BJ (cell line): ENCODE results near the gene BBS4. TPM values are rescaled to one million over a fixed set of nuclear protein-coding genes. Genes with fewer than 3 reads are reported as not detected.
"Not testable (repeated sequence)": the region's sequence is repeated elsewhere in the genome, so short reads cannot be mapped to it uniquely, and the experiment has no call there.

Experiments
- CTCF ChIA-PET: fragments of 350-600 bp; formaldehyde crosslinking; extraction: SDS; loops from one replicate; lab custom pipeline; 2021; ENCODE audit warnings: antibody characterized with exemption, inconsistent platforms; lab: Yijun Ruan, JAX
- POLR2A ChIA-PET: fragments of 300-600 bp; sonication (Branson Sonifier 250); formaldehyde crosslinking; extraction: SDS; loops from one replicate; lab custom pipeline; 2021; ENCODE audit warnings: antibody characterized with exemption; lab: Charles Lee
- DNase-seq: peaks from one replicate; pipeline ENCODE4 v3.0.0-alpha.2; 2011; ENCODE audit warnings: low read depth
- H3K27me3 ChIP-seq: 2 replicates; pipeline ENCODE4 v1.6.0; 2011; ENCODE audit warnings: low read length; ENCODE audit not compliant: control insufficient read depth, insufficient read depth
- H3K36me3 ChIP-seq: 2 replicates; pipeline ENCODE4 v1.5.1; 2011; ENCODE audit warnings: low read length; ENCODE audit not compliant: control insufficient read depth, insufficient read depth
- H3K4me3 ChIP-seq: 2 replicates; pipeline ENCODE4 v1.5.1; 2011; ENCODE audit warnings: low read depth, mild to moderate bottlenecking, control low read depth, low read length
- polyA plus RNA-seq: library from polyadenylated mRNA; depleted of rRNA; stranded (reverse); fragments of >200 nt; gene quantifications from 2 replicates; pipeline ENCODE4 v1.2.3, GENCODE V29; 2011
- TF ChIP-seq, protein P1 (sequence below): IDR thresholded peaks from 2 replicates; pipeline ENCODE4 v1.5.1; 2011; ENCODE audit warnings: low read depth, mild to moderate bottlenecking, control low read depth, inconsistent platforms, low read length, moderate library complexity; ENCODE audit not compliant: insufficient read depth

The BBS4 gene
- polyA plus RNA-seq, 1 experiment, result 22.2 TPM

DNA sequence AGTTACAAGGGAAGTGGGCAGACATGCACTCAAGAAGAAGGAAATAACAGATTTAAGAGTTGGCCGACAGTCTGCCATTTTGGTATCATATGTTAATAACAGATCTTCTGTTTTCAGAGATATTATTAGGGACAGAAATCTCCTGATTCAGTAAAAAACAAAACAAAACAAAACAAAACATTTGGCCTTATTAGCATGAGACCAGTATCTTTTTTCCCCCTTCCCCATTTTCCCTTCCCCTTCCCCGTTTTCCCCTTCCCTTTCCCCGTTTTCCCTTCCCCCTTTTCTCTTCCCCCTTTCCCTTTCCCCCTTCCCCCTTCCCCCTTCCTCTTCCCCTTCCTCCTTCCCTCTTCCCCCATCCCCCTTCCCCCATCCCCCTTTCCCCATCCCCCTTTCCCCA is 39.4 kb downstream of the BBS4 start:
- no peak for DNase-seq
- H3K36me3 ChIP-seq, result no peaks in the 10 kb centered on the region; the same call in none of the 2 replicates
- TF ChIP-seq, protein P1, sequence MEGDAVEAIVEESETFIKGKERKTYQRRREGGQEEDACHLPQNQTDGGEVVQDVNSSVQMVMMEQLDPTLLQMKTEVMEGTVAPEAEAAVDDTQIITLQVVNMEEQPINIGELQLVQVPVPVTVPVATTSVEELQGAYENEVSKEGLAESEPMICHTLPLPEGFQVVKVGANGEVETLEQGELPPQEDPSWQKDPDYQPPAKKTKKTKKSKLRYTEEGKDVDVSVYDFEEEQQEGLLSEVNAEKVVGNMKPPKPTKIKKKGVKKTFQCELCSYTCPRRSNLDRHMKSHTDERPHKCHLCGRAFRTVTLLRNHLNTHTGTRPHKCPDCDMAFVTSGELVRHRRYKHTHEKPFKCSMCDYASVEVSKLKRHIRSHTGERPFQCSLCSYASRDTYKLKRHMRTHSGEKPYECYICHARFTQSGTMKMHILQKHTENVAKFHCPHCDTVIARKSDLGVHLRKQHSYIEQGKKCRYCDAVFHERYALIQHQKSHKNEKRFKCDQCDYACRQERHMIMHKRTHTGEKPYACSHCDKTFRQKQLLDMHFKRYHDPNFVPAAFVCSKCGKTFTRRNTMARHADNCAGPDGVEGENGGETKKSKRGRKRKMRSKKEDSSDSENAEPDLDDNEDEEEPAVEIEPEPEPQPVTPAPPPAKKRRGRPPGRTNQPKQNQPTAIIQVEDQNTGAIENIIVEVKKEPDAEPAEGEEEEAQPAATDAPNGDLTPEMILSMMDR, result no peak
- H3K27me3 ChIP-seq, result no peaks in the 10 kb centered on the region
- H3K4me3 ChIP-seq, result no peak overlapping the region
- POLR2A ChIA-PET, result no interaction called here
- CTCF ChIA-PET, result interaction anchor here (1.3 to 4.1 kb wide), 2 partner anchors 10 to 357 kb away, joined by 3 to 39 read pairs; no protein-coding TSS in a partner anchor

DNA sequence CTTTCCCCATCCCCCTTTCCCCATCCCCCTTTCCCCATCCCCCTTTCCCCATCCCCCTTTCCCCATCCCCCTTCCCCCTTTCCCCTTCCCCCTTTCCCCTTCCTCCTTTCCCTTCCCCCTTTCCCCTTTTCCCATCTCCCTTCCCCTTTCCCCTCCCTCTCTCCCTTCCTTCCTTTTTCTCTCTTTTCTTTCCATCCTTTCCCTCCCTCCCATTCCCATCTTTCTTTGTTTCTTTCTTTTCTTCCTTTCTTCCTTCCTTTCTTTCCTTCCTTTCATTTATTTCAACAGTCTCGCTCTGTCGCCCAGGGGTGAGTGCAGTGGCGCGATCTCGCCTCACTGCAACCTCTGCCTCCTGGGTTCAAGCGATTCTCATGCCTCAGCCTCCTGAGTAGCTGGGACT is 39.8 kb downstream of the BBS4 start:
- H3K4me3 ChIP-seq, H3K27me3 ChIP-seq, DNase-seq, POLR2A ChIA-PET, H3K36me3 ChIP-seq: not testable (repeated sequence)
- CTCF ChIA-PET, result interaction anchor here (0.8 kb wide), 1 partner anchor 19 kb away, joined by 3 read pairs; no protein-coding TSS in a partner anchor

DNA sequence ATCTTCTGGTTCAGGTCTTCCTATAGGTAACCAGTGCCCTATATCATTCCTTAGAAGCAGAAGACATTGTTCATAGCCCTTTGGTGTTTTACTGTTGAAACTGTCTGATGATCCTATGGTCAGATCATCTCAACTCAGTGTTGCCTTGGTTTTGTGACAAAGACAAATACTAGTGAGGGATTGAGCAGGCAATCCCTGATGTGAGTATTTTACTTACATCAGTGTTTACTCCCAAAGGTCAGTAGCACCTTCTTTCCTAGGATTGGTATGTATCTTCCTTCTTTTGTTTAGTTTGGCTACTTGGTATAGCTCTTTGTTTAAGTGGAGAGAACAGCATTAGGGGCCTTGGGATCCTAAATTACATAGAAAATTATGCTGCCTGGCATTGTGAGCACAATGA is 41.1 kb downstream of the BBS4 start:
- Histone ChIP-seq H3K36me3 (peaks cover 2% of the 10 kb centered on the region), H3K4me3 (no peak overlapping the region), H3K27me3 (no peaks in the 10 kb centered on the region)
- DNase-seq, result no peak
- CTCF ChIA-PET, result interaction anchor here (0.6 kb wide), 1 partner anchor 1321 kb away, joined by 3 read pairs; no protein-coding TSS in a partner anchor
- POLR2A ChIA-PET, result no interaction called here
- TF ChIP-seq, protein P1, result no peak

DNA sequence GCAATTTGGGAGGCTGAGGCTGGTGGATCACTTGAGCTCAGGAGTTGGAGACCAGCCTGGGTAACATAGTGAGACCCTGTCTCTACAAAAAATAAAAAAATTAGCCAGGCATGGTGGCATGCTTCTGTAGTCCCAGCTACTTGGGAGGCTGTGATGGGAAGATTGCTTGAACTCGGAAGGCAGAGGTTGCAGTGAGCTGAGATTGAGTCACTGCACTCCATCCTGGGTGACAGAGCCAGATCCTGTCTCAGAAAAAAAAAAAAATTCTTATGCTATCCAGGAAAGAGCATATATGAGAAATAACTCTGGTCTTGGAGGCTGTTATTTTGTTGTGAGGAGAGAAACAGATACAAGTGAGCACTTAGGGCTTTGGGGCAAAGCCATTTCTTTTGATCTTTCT is 42.2 kb downstream of the BBS4 start:
- H3K4me3 ChIP-seq, H3K27me3 ChIP-seq, DNase-seq, POLR2A ChIA-PET, H3K36me3 ChIP-seq: not testable (repeated sequence)
- CTCF ChIA-PET, result interaction anchor here (0.6 kb wide), 1 partner anchor 418 kb away, joined by 3 read pairs; no protein-coding TSS in a partner anchor

DNA sequence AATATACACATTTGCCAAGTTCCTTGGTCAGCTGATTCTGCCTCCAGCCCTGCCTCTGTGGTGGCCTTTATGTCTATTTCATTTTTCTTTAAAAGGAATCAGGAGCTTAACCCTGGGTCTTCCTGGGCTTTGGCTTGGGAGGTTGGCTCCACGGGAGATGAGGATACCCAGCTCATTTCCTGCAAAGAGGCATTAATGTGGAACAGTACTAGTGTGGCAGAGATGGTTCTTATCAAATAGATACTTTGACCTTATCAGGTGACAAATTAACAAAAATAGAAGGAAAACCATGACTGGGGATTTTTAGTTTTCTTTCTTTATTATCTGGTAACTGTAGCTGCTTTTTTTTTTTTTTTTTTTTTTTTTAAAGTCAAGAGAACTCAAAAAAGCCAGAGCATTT is 42.8 kb downstream of the BBS4 start:
- Histone ChIP-seq H3K27me3 (no peaks in the 10 kb centered on the region), H3K4me3 (no peak overlapping the region), H3K36me3 (peaks cover 2% of the 10 kb centered on the region)
- no peak for DNase-seq
- POLR2A ChIA-PET, result no interaction called here
- CTCF ChIA-PET, result interaction anchor here (0.6 kb wide), 1 partner anchor 419 kb away, joined by 3 read pairs; no protein-coding TSS in a partner anchor
- TF ChIP-seq, protein P1, result no peak

DNA sequence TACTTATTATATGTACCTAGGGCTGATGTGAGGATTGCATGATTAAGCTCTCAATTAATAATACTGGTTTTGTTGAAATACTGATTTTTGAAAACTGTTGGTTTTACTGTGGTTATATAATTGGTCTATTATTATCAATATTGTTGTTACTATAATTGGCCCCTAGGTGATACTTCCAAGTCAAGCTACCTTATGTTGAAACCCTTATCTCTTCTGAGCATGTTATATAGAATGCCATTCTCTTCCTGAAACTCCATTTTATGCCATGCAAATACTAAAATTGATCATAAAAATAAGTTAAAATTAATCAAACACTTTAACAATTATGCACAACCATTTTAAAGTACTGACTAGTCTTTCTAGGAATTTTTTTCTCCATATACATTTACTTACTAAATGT is 46.1 kb downstream of the BBS4 start:
- Histone ChIP-seq H3K36me3 (peaks cover 9% of the 10 kb centered on the region), H3K4me3 (no peak overlapping the region), H3K27me3 (no peaks in the 10 kb centered on the region)
- DNase-seq, result no peak
- TF ChIP-seq, protein P1, result no peak
- ChIA-PET POLR2A (no interaction called here), CTCF (interaction anchor here (0.6 to 2.4 kb wide), 3 partner anchors 9 to 33 kb away, joined by 3 to 24 read pairs (median 5); no protein-coding TSS in a partner anchor)
